OCI-LY3 (cell line): ENCODE data around the gene DHX36.

Source experiments
- CTCF ChIP-seq: fragments of 200-600, 300-600 bp; sonication (generic); IDR thresholded peaks from 2 replicates; pipeline ENCODE4 v1.5.1; 2014; ENCODE audit warnings: antibody characterized with exemption, low read length, low read depth
- EZH2phosphoT487 ChIP-seq: fragments of 200-600 bp; shearing (Covaris generic); IDR thresholded peaks from 2 replicates; pipeline ENCODE4 v1.6.1; 2018; ENCODE audit warnings: antibody characterized with exemption, mixed run types, low read depth

- no peak for TF ChIP-seq CTCF
- TF ChIP-seq EZH2phosphoT487: no peak
These were observed 20.0 kb downstream of the DHX36 start for GRCh38 chr3:154304116-154304786.
